Endodermal cell (in vitro differentiated cells): Measurements from ENCODE around the gene NUP107. TPM values are rescaled to one million over a fixed set of nuclear protein-coding genes. Genes with fewer than 3 reads are reported as not detected.

Source experiments
- DNase-seq: peaks from one replicate; pipeline ENCODE4 v3.0.0-alpha.2; 2017
- H3K27ac ChIP-seq: 2 replicates; pipeline ENCODE4 v1.5.1; 2013; ENCODE audit warnings: mild to moderate bottlenecking, low read depth, low read length, moderate library complexity
- H3K27me3 ChIP-seq: 2 replicates; pipeline ENCODE4 v1.6.1; 2013; ENCODE audit warnings: mild to moderate bottlenecking, low read length, moderate library complexity; ENCODE audit not compliant: insufficient read depth, control insufficient read depth, poor library complexity, severe bottlenecking
- H3K36me3 ChIP-seq: 2 replicates; pipeline ENCODE4 v1.7.0; 2013; ENCODE audit warnings: mild to moderate bottlenecking, low read length, moderate library complexity; ENCODE audit not compliant: control insufficient read depth, insufficient read depth
- H3K4me1 ChIP-seq: one replicate; pipeline ENCODE4 v1.7.0; 2013; ENCODE audit warnings: low read length; ENCODE audit not compliant: control insufficient read depth, insufficient read depth
- H3K4me3 ChIP-seq: 2 replicates; pipeline ENCODE4 v1.5.1; 2013; ENCODE audit warnings: mild to moderate bottlenecking, low read length, moderate library complexity
- H3K9ac ChIP-seq: 2 replicates; pipeline ENCODE4 v1.6.1; 2013; ENCODE audit warnings: mild to moderate bottlenecking, low read length, moderate library complexity; ENCODE audit not compliant: poor library complexity, severe bottlenecking; ENCODE audit errors: extremely low read depth
- H3K9me3 ChIP-seq: 2 replicates; pipeline ENCODE4 v1.6.1; 2013; ENCODE audit warnings: mild to moderate bottlenecking, low read length, moderate library complexity; ENCODE audit not compliant: control insufficient read depth
- H3K27ac Mint-ChIP-seq: 2 replicates; pipeline ENCODE4 v1.8.0; 2020; ENCODE audit warnings: mixed read lengths
- H3K27me3 Mint-ChIP-seq: 2 replicates; pipeline ENCODE4 v1.8.0; 2021; ENCODE audit warnings: mild to moderate bottlenecking, mixed read lengths; ENCODE audit not compliant: insufficient read depth
- H3K36me3 Mint-ChIP-seq: 2 replicates; pipeline ENCODE4 v1.8.0; 2020; ENCODE audit warnings: low read depth, mixed read lengths
- H3K4me1 Mint-ChIP-seq: 2 replicates; pipeline ENCODE4 v1.8.0; 2020; ENCODE audit warnings: mixed read lengths
- H3K4me3 Mint-ChIP-seq: 2 replicates; pipeline ENCODE4 v1.8.0; 2020; ENCODE audit warnings: mild to moderate bottlenecking, moderate library complexity, mixed read lengths
- H3K9me3 Mint-ChIP-seq: 2 replicates; pipeline ENCODE4 v1.8.0; 2020; ENCODE audit warnings: mild to moderate bottlenecking, mixed read lengths
- WGBS, 2 experiments: methylation state at CpG; one replicate each; pipeline versions ENCODE4 v1.1.5 to v1.1.7; 2013; ENCODE audit warnings: missing lambda C conversion rate in 2 of 2, mixed read lengths in 1 of 2; ENCODE audit not compliant: insufficient coverage in 1 of 2, insufficient read length in 1 of 2; 5-methylcytosine and 5-hydroxymethylcytosine counted together
- total RNA-seq, 2 donors: library from RNA; stranded (reverse); fragmentation: NEBNext Ultra II Directional in 1 of 2; extraction: Animal tissue kit (Norgen Biotek cat#: 25700) in 1 of 2; gene quantifications; 2 replicates in 1 of 2; 3 replicates in 1 of 2; pipeline ENCODE4 v1.2.1, GENCODE V29; 2021
- TF ChIP-seq, protein P1 (sequence below): fragments of 200-600 bp; sonication (generic); conservative IDR thresholded peaks from 2 replicates; pipeline ENCODE4 v1.5.0; 2021; ENCODE audit warnings: antibody characterized with exemption, mild to moderate bottlenecking

Gene NUP107
- total RNA-seq, 2 donors from 2014 or later: 116 to 130 TPM

DNA sequence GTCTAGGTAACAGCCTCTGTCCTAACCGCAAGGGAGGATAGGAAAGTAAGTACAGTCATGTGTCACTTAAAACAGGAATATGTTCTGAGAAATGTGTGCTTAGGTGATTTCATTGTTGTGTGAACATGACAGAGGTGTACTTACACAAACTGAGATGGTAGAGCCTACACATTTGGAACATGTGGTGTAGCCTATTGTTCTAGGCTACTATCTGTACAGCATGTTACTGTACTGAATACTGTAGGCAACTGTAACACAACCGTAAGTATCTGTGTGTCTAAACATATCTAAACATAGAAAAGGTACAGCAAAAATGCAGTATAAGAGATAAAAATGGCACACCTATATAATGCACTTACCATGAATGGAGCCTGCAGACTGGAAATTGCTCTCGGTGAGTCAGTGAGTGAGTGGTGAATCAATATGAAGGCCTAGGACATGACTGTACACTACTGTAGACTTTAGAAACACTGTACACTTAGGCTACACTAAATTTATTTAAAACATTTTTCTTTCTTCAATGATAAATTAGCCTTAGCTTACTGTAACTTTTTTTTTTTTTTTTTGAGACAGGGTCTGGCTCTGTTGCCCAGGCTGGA lies 108.0 kb downstream of the NUP107 start:
- no peak overlapping the region for H3K4me3 Mint-ChIP-seq
- DNase-seq: no peak
- no peak overlapping the region for H3K9ac ChIP-seq
- H3K27ac ChIP-seq: no peak overlapping the region
- WGBS, 2 experiments: 89 to 92% methylated on average over 2 to 3 of the region's 3 CpGs
- H3K27me3 ChIP-seq: no peaks in the 10 kb centered on the region
- no peaks in the 10 kb centered on the region for H3K9me3 ChIP-seq
- no peaks in the 10 kb centered on the region for H3K36me3 Mint-ChIP-seq
- no peaks in the 10 kb centered on the region for H3K9me3 Mint-ChIP-seq
- TF ChIP-seq, protein P1, sequence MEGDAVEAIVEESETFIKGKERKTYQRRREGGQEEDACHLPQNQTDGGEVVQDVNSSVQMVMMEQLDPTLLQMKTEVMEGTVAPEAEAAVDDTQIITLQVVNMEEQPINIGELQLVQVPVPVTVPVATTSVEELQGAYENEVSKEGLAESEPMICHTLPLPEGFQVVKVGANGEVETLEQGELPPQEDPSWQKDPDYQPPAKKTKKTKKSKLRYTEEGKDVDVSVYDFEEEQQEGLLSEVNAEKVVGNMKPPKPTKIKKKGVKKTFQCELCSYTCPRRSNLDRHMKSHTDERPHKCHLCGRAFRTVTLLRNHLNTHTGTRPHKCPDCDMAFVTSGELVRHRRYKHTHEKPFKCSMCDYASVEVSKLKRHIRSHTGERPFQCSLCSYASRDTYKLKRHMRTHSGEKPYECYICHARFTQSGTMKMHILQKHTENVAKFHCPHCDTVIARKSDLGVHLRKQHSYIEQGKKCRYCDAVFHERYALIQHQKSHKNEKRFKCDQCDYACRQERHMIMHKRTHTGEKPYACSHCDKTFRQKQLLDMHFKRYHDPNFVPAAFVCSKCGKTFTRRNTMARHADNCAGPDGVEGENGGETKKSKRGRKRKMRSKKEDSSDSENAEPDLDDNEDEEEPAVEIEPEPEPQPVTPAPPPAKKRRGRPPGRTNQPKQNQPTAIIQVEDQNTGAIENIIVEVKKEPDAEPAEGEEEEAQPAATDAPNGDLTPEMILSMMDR: no peak
- H3K27ac Mint-ChIP-seq: no peak overlapping the region
- no peak overlapping the region for H3K4me3 ChIP-seq
- H3K36me3 ChIP-seq: no peaks in the 10 kb centered on the region
- H3K4me1 Mint-ChIP-seq: no peaks in the 10 kb centered on the region
- H3K27me3 Mint-ChIP-seq: peaks cover 2% of the 10 kb centered on the region
- no peaks in the 10 kb centered on the region for H3K4me1 ChIP-seq

Other genes starting within 250 kb of the NUP107 start
- gene RAP1B, start 76.1 kb upstream of the NUP107 start, total RNA-seq: 100 to 1,000 TPM; 100 to 102 TPM
- 10 to 100 TPM; 12.6 to 12.7 TPM for gene SLC35E3, start 59.2 kb downstream of the NUP107 start, total RNA-seq
- gene MDM2, start 121.2 kb downstream of the NUP107 start, total RNA-seq: 100 to 1,000 TPM; 102 to 137 TPM
- under 1 TPM; 0.80 to 0.86 TPM for gene CPM, start 246.2 kb downstream of the NUP107 start, total RNA-seq